ENCODE measurements around the gene ACOX3. TPM values are rescaled to one million over a fixed set of nuclear protein-coding genes. Genes with fewer than 3 reads are reported as not detected.

Gene ACOX3
- total and polyA plus RNA-seq, 4 donors = 15.6 to 32.2 (median 21.5) TPM

DNA sequence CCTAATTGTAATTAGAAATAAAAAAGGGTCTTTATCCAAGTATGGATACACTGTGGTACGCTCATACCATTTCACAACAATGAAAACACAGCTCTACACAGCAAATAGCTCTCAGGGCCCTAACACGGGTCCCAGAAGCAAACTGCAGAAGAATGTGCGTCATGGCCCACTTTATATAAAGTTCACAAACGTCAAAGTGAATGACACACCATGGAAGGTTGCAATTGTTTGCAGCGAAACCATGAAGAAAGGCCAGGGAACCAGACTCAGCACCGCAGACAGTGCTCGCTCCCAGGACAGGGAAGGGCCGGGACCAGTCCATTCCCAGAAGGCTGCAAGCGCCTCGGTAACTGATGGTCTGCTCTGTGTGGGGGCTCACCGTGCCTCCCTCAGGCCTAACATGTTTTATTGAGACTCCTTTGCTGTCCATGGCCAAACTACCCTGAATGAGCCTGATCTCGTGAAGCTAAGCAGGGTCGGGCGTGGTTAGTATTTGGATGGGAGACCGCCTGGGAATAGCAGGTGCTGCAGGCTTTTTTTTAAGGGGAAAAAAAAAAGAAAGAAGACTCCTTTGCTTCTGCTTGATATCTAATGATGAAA is 47.8 kb downstream of the ACOX3 start:
- no peak for DNase-seq
- Histone ChIP-seq H3K27ac (ENCODE audit: low read depth in 1 of 2, low read length in 1 of 2) (peak overlapping the region in 1 of 2 donors; percentile 26), H3K27me3 (ENCODE audit: control insufficient read depth in 3 of 3, insufficient read depth in 3 of 3, low read length in 2 of 3) (no peaks in the 10 kb centered on the region), H3K9me3 (ENCODE audit: control insufficient read depth in 4 of 4, insufficient read depth in 3 of 4, low read length in 3 of 4) (peaks cover 0 to 3% (median 0%) of the 10 kb centered on the region in 4 donors), H3K36me3 (ENCODE audit: control insufficient read depth in 4 of 4, insufficient read depth in 4 of 4, low read length in 4 of 4) (peaks cover 8 to 53% (median 31%) of the 10 kb centered on the region in 4 donors), H3K4me1 (ENCODE audit: control insufficient read depth in 5 of 5, insufficient read depth in 5 of 5, low read length in 5 of 5) (peaks cover 0 to 8% (median 3%) of the 10 kb centered on the region in 5 donors), H3K4me3 (no peak overlapping the region), H3K9ac (ENCODE audit: insufficient read depth in 1 of 2, low read length in 2 of 2) (no peak overlapping the region)
- ATAC-seq (ENCODE audit: insufficient read depth, low FRiP score) = no peak
- 93 to 95% methylated on average over 15 of the region's 15 CpGs for WGBS, 2 donors
- TF ChIP-seq, protein P1, sequence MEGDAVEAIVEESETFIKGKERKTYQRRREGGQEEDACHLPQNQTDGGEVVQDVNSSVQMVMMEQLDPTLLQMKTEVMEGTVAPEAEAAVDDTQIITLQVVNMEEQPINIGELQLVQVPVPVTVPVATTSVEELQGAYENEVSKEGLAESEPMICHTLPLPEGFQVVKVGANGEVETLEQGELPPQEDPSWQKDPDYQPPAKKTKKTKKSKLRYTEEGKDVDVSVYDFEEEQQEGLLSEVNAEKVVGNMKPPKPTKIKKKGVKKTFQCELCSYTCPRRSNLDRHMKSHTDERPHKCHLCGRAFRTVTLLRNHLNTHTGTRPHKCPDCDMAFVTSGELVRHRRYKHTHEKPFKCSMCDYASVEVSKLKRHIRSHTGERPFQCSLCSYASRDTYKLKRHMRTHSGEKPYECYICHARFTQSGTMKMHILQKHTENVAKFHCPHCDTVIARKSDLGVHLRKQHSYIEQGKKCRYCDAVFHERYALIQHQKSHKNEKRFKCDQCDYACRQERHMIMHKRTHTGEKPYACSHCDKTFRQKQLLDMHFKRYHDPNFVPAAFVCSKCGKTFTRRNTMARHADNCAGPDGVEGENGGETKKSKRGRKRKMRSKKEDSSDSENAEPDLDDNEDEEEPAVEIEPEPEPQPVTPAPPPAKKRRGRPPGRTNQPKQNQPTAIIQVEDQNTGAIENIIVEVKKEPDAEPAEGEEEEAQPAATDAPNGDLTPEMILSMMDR (IDR thresholded peaks at IDR 0.05; ENCODE audit: control extremely low read depth, extremely low read depth) = no peak

DNA sequence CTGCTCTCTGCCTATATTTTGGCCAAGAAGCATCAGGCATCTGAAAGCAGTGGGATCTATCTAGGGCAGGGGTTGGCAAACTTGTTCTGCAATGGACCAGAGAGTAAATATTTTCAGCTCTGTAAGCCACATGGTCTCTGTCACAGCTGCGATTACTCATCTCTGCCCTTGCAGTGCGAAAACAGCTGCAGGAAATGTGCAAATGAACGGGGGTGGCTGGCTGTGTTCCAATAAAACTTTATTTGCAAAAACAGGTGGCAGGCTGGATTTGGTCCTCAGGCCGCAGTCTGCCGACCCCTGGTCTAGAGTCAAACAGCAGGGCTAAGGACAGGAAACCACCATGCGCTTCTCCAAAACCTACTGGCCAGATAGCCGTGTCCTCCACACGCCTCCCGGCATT is 48.6 kb downstream of the ACOX3 start:
- 66 to 68% methylated on average over 9 of the region's 9 CpGs for WGBS, 2 donors
- ATAC-seq (ENCODE audit: insufficient read depth, low FRiP score) = peak; percentile 38

DNA sequence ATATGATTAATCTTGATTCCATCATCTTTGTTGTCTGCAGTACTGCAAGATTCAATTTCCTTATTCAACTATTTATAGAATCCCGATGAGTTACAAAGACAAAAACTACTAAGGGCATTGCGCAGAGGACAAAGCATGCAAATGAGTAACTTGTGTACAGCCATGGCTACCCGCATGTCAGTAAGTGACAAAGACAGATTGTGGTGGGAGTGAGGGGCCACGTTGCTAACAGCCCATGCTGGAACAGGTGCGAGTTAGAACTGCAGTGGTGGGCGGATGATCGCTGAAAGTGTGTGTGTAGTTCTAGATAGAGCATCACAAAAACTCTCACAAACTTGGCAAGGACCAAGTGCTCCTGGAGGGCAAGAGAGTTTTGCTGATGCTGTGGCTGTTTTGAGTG is 49.5 kb downstream of the ACOX3 start:
- TF ChIP-seq, protein P1 (IDR thresholded peaks at IDR 0.05; ENCODE audit: control extremely low read depth, extremely low read depth) = no peak
- no peak overlapping the region for H3K27ac ChIP-seq (ENCODE audit: low read depth in 1 of 2, low read length in 1 of 2)
- peaks cover 0 to 3% (median 0%) of the 10 kb centered on the region in 4 donors for H3K9me3 ChIP-seq (ENCODE audit: control insufficient read depth in 4 of 4, insufficient read depth in 3 of 4, low read length in 3 of 4)
- H3K9ac ChIP-seq (ENCODE audit: insufficient read depth in 1 of 2, low read length in 2 of 2) = no peak overlapping the region
- peaks cover 0 to 8% (median 3%) of the 10 kb centered on the region in 5 donors for H3K4me1 ChIP-seq (ENCODE audit: control insufficient read depth in 5 of 5, insufficient read depth in 5 of 5, low read length in 5 of 5)
- ATAC-seq (ENCODE audit: insufficient read depth, low FRiP score) (no peak), DNase-seq (no peak)
- no peak overlapping the region for H3K4me3 ChIP-seq
- no peaks in the 10 kb centered on the region for H3K27me3 ChIP-seq (ENCODE audit: control insufficient read depth in 3 of 3, insufficient read depth in 3 of 3, low read length in 2 of 3)
- 93% methylated on average over 7 of the region's 7 CpGs for WGBS, 2 donors
- peaks cover 8 to 61% (median 33%) of the 10 kb centered on the region in 4 donors for H3K36me3 ChIP-seq (ENCODE audit: control insufficient read depth in 4 of 4, insufficient read depth in 4 of 4, low read length in 4 of 4)

More for the DNA sequence above, 48.6 kb downstream of the ACOX3 start:
- TF ChIP-seq, protein P1 (IDR thresholded peaks at IDR 0.05; ENCODE audit: control extremely low read depth, extremely low read depth) = no peak
- Histone ChIP-seq H3K27me3 (ENCODE audit: control insufficient read depth in 3 of 3, insufficient read depth in 3 of 3, low read length in 2 of 3) (no peaks in the 10 kb centered on the region), H3K4me3 (no peak overlapping the region), H3K9ac (ENCODE audit: insufficient read depth in 1 of 2, low read length in 2 of 2) (no peak overlapping the region), H3K4me1 (ENCODE audit: control insufficient read depth in 5 of 5, insufficient read depth in 5 of 5, low read length in 5 of 5) (peaks cover 0 to 8% (median 3%) of the 10 kb centered on the region in 5 donors), H3K27ac (ENCODE audit: low read depth in 1 of 2, low read length in 1 of 2) (peak overlapping the region in 1 of 2 donors; percentile 20), H3K36me3 (ENCODE audit: control insufficient read depth in 4 of 4, insufficient read depth in 4 of 4, low read length in 4 of 4) (peaks cover 8 to 56% (median 31%) of the 10 kb centered on the region in 4 donors), H3K9me3 (ENCODE audit: control insufficient read depth in 4 of 4, insufficient read depth in 3 of 4, low read length in 3 of 4) (peaks cover 0 to 3% (median 0%) of the 10 kb centered on the region in 4 donors)
- peak; percentile 45 to 72 (median 63) for DNase-seq
